Loucy (cell line): ENCODE results near the gene TMPRSS6.

Source experiments
- H2AFZ ChIP-seq: fragments of 200-600 bp; sonication (generic); 2 replicates; pipeline ENCODE4 v1.6.0; 2016; ENCODE audit warnings: antibody characterized with exemption, mild to moderate bottlenecking, low read length, moderate library complexity
- H3F3A ChIP-seq: fragments of 200-600 bp; 2 replicates; pipeline ENCODE4 v1.6.0; 2016; ENCODE audit warnings: antibody characterized with exemption, low read depth, mild to moderate bottlenecking
- H3K27me3 ChIP-seq: fragments of 200-600 bp; sonication (generic); 2 replicates; pipeline ENCODE4 v1.6.1; 2014; ENCODE audit warnings: low read length, mild to moderate bottlenecking; ENCODE audit not compliant: insufficient read depth, poor library complexity, severe bottlenecking
- H3K36me3 ChIP-seq: fragments of 200-600 bp; sonication (generic); 2 replicates; pipeline ENCODE4 v1.6.1; 2016; ENCODE audit warnings: low read length; ENCODE audit not compliant: insufficient read depth
- H3K4me1 ChIP-seq: fragments of 200-600 bp; sonication (generic); 2 replicates; pipeline ENCODE4 v1.5.1; 2014; ENCODE audit warnings: low read length, mild to moderate bottlenecking; ENCODE audit not compliant: insufficient read depth, poor library complexity, severe bottlenecking
- H3K4me2 ChIP-seq: fragments of 200-600 bp; sonication (generic); 2 replicates; pipeline ENCODE4 v1.6.0; 2014; ENCODE audit warnings: antibody characterized with exemption, low read length, low read depth, mild to moderate bottlenecking; ENCODE audit not compliant: poor library complexity, severe bottlenecking
- H3K4me3 ChIP-seq: fragments of 200-600 bp; sonication (generic); 2 replicates; pipeline ENCODE4 v1.5.1; 2014; ENCODE audit warnings: low read length, mild to moderate bottlenecking, mixed read lengths; ENCODE audit not compliant: poor library complexity, severe bottlenecking
- H3K79me2 ChIP-seq: fragments of 200-600 bp; sonication (generic); 2 replicates; pipeline ENCODE4 v1.6.1; 2014; ENCODE audit warnings: low read length; ENCODE audit not compliant: insufficient read depth
- H3K9ac ChIP-seq: fragments of 200-600 bp; sonication (generic); 2 replicates; pipeline ENCODE4 v1.6.0; 2014; ENCODE audit warnings: mild to moderate bottlenecking, low read depth, low read length, moderate library complexity; ENCODE audit not compliant: poor library complexity, severe bottlenecking
- H3K9me2 ChIP-seq: fragments of 200-600 bp; sonication (generic); replicated peaks from 2 replicates; pipeline ENCODE4 v1.6.1; 2016; ENCODE audit warnings: low read depth, low read length, mixed read lengths
- H3K9me3 ChIP-seq: fragments of 200-600 bp; sonication (generic); 2 replicates; pipeline ENCODE4 v1.6.1; 2014; ENCODE audit warnings: mild to moderate bottlenecking, antibody characterized with exemption, low read length, low read depth; ENCODE audit not compliant: insufficient read depth
- H4K20me1 ChIP-seq: fragments of 200-600 bp; sonication (generic); 2 replicates; pipeline ENCODE4 v1.6.0; 2014; ENCODE audit warnings: antibody characterized with exemption, low read length, mild to moderate bottlenecking; ENCODE audit not compliant: insufficient read depth, poor library complexity, severe bottlenecking
- EZH2phosphoT487 ChIP-seq: fragments of 200-600 bp; IDR thresholded peaks from 2 replicates; pipeline ENCODE4 v1.6.1; 2018; ENCODE audit warnings: antibody characterized with exemption, mild to moderate bottlenecking, moderate library complexity, borderline replicate concordance
- TF ChIP-seq, protein P1 (sequence below): fragments of 200-600 bp; sonication (generic); conservative IDR thresholded peaks from 2 replicates; pipeline ENCODE4 v1.5.1; 2014; ENCODE audit warnings: mild to moderate bottlenecking, antibody characterized with exemption, low read length

Gene TMPRSS6

DNA sequence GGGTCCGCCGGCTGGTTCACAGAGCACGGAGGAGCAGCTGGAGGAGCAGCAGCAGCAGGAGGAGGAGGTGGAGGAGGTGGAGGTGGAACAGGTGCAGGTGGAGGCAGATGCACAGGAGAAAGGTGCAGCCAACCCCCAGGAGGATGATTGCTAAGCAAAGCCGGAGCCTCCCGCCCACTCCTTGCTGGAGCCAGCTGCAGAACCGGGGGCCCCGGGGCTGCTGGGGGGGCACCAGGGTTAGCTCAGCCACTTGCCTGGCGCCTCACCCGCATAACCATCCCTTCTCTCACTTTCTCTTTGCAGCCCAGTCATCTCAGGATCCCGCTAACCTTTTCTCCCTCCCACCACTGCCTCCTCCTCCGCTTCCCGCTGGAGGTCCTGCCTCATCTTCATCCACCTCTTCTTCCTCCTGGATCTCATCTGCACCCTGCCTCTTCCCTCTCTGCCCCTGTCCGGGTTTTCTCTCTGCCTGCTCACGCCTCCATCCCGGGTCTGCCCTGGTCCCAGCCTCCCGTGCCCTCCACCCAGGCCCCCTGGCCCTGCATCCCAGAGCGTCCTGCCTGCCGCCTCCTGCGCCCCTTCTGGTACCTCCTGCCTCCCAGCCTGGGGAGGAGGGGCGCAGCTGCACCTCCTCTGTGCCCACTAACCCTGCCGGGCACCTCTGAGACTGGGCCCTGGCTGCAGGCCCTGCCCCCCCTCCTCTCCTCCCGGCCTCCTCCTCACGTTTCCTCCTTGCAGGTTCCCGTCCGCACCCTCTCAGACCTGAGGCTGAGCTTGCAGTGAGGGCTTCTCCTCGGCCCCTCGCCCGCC lies 48.5 kb downstream of the TMPRSS6 start:
- no peaks in the 10 kb centered on the region for H3F3A ChIP-seq
- H3K9ac ChIP-seq, result no peak overlapping the region
- no peak overlapping the region for H2AFZ ChIP-seq
- no peaks in the 10 kb centered on the region for H3K36me3 ChIP-seq
- H3K27me3 ChIP-seq, result no peaks in the 10 kb centered on the region
- no peaks in the 10 kb centered on the region for H3K9me3 ChIP-seq
- peaks cover 6% of the 10 kb centered on the region for H3K4me1 ChIP-seq
- no peaks in the 10 kb centered on the region for H3K79me2 ChIP-seq
- H3K4me3 ChIP-seq, result no peak overlapping the region
- no peaks in the 10 kb centered on the region for H4K20me1 ChIP-seq
- no peaks in the 10 kb centered on the region for H3K9me2 ChIP-seq
- no peak overlapping the region for H3K4me2 ChIP-seq
- TF ChIP-seq EZH2phosphoT487, result no peak
- TF ChIP-seq, protein P1, sequence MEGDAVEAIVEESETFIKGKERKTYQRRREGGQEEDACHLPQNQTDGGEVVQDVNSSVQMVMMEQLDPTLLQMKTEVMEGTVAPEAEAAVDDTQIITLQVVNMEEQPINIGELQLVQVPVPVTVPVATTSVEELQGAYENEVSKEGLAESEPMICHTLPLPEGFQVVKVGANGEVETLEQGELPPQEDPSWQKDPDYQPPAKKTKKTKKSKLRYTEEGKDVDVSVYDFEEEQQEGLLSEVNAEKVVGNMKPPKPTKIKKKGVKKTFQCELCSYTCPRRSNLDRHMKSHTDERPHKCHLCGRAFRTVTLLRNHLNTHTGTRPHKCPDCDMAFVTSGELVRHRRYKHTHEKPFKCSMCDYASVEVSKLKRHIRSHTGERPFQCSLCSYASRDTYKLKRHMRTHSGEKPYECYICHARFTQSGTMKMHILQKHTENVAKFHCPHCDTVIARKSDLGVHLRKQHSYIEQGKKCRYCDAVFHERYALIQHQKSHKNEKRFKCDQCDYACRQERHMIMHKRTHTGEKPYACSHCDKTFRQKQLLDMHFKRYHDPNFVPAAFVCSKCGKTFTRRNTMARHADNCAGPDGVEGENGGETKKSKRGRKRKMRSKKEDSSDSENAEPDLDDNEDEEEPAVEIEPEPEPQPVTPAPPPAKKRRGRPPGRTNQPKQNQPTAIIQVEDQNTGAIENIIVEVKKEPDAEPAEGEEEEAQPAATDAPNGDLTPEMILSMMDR, result no peak

DNA sequence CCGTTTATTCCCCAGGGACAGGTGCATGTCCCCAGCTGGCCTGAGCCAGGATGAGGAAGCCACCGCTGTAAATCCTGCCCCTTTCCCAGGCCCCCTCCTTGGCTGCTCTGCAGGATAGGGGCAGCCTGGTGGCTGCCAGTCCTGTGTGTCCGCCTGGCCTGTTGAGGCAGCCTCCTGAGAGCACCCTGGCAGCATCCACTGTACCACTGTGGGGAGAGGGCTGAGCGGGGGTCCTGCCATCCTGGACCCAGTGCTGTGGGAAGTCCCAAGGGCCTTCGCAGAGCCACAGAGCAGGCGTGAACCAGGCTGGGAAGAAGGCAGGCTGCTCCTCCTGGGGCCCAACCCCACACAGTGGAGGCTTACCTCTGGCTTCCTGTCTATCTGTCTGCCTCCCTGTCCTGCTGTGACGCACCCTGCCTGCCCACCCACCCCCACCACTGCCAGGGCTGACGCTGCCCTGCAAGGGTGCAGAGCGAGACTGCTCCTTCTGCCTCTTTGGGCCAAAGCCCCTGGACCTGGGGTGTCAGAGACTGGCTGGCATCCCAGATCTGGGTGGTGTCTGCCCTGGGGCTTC lies 49.5 kb downstream of the TMPRSS6 start:
- Histone ChIP-seq H3F3A (no peaks in the 10 kb centered on the region), H4K20me1 (no peaks in the 10 kb centered on the region), H3K4me2 (no peak overlapping the region), H3K9me2 (no peaks in the 10 kb centered on the region), H3K4me1 (peaks cover 6% of the 10 kb centered on the region), H3K36me3 (no peaks in the 10 kb centered on the region), H3K4me3 (no peak overlapping the region), H3K9me3 (no peaks in the 10 kb centered on the region), H3K79me2 (no peaks in the 10 kb centered on the region), H2AFZ (no peak overlapping the region), H3K9ac (no peak overlapping the region), H3K27me3 (no peaks in the 10 kb centered on the region)
- TF ChIP-seq, protein P1, result no peak
- TF ChIP-seq EZH2phosphoT487, result no peak

DNA sequence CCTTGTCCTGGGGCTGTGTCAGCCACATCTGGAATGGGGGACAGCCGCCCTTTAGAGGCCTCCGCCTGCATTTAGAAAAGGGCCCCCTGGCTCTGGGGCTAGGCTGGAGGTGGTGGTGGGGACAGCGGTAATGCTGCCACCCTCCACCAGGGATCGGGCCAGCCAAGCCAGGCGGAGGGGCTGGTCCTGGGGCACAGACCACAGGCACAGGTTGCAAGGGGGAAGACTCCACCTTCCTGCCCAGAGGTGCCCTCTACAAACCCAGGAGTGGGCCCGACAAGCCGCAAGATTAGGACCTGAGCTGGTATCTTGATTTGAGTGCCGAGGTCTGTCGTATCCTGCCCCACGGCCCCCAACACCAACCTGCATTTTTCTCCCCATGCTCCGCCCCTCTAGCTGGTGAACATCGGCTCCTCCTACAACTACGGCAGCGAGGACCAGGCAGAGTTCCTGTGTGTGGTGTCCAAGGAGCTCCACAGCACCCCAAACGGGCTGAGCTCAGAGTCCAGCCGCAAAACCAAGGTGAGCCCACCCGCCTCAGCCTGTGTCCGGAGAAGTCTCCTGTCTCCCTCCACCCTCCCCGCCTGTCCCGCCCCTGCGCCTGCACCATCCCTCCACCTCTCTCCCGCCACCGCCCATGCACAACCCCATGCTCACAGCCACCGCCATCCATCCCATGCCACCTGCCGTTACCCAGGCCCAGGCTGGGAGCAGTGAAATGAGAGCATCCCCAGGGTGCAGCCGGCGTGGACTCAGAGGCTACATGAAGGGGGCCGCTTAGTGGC lies 50.4 kb downstream of the TMPRSS6 start:
- H3K36me3 ChIP-seq, result no peaks in the 10 kb centered on the region
- no peak overlapping the region for H3K4me3 ChIP-seq
- peaks cover 6% of the 10 kb centered on the region for H3K4me1 ChIP-seq
- no peaks in the 10 kb centered on the region for H3K9me2 ChIP-seq
- no peak for TF ChIP-seq EZH2phosphoT487
- TF ChIP-seq, protein P1, result no peak
- no peaks in the 10 kb centered on the region for H3K27me3 ChIP-seq
- no peak overlapping the region for H3K9ac ChIP-seq
- no peaks in the 10 kb centered on the region for H3K9me3 ChIP-seq
- H4K20me1 ChIP-seq, result no peaks in the 10 kb centered on the region
- H2AFZ ChIP-seq, result no peak overlapping the region
- H3F3A ChIP-seq, result no peaks in the 10 kb centered on the region
- H3K79me2 ChIP-seq, result no peaks in the 10 kb centered on the region
- H3K4me2 ChIP-seq, result no peak overlapping the region
